HEK293 (cell line): ENCODE data around the gene TNNI3K.

Experiments used
- CTCF ChIA-PET: fragments of 350-600 bp; formaldehyde crosslinking; extraction: SDS; loops from one replicate; lab custom pipeline; 2021; ENCODE audit warnings: antibody characterized with exemption; lab: Yijun Ruan, JAX
- POLR2A ChIA-PET: fragments of 300-600 bp; formaldehyde crosslinking; extraction: SDS; loops from one replicate; lab custom pipeline; 2020; ENCODE audit warnings: antibody characterized with exemption, inconsistent platforms; lab: Yijun Ruan, JAX
- H3K27ac ChIP-seq: fragments of 200-500 bp; sonication (Bioruptor generic); 2 replicates; pipeline ENCODE4 v1.5.1; 2014; ENCODE audit warnings: low read depth, low read length, control low read depth, inconsistent platforms; ENCODE audit errors: extremely low read depth
- H3K36me3 ChIP-seq, 2 experiments: fragments of 200-500 bp in 1 of 2; sonication (Bioruptor generic) in 1 of 2; 1 replicate in 1 of 2; 2 replicates in 1 of 2; pipeline ENCODE4 v1.5.1; 2014 to 2017; ENCODE audit warnings: inconsistent platforms in 2 of 2, low read length in 2 of 2; ENCODE audit not compliant: control insufficient read depth in 2 of 2, insufficient read depth in 1 of 2
- H3K4me1 ChIP-seq: fragments of 200-500 bp; sonication (Bioruptor generic); 2 replicates; pipeline ENCODE4 v1.5.1; 2014; ENCODE audit warnings: mild to moderate bottlenecking, low read length, inconsistent platforms; ENCODE audit not compliant: control insufficient read depth, insufficient read depth
- H3K4me3 ChIP-seq: 2 replicates; pipeline ENCODE4 v1.5.1; 2011; ENCODE audit warnings: low read depth, mild to moderate bottlenecking, control low read depth, low read length, moderate library complexity
- H3K9me3 ChIP-seq: fragments of 200-500 bp; sonication (Bioruptor generic); 2 replicates; pipeline ENCODE4 v1.5.1; 2014; ENCODE audit warnings: low read depth, low read length, inconsistent platforms; ENCODE audit not compliant: control insufficient read depth, insufficient read depth
- EGR2 ChIP-seq: fragments of 450-650 bp; formaldehyde crosslinking; IDR thresholded peaks from 2 replicates; pipeline ENCODE4 v1.5.1; 2016; ENCODE audit warnings: low read depth, missing biosample characterization, missing genetic modification characterization
- GFI1B ChIP-seq: fragments of 450-650 bp; formaldehyde crosslinking; IDR thresholded peaks from 2 replicates; pipeline ENCODE4 v1.5.1; 2016; ENCODE audit warnings: missing biosample characterization, missing genetic modification characterization
- HOXA7 ChIP-seq: sonication (generic); formaldehyde crosslinking; IDR thresholded peaks from 2 replicates; pipeline ENCODE4 v1.8.1; 2022; ENCODE audit warnings: missing genetic modification reagents, borderline replicate concordance
- KLF1 ChIP-seq: fragments of 450-650 bp; formaldehyde crosslinking; IDR thresholded peaks from 2 replicates; pipeline ENCODE4 v1.5.1; 2016; ENCODE audit warnings: missing biosample characterization, missing genetic modification characterization
- PBX3 ChIP-seq: sonication (generic); formaldehyde crosslinking; IDR thresholded peaks from 2 replicates; pipeline ENCODE4 v1.8.1; 2022; ENCODE audit warnings: mild to moderate bottlenecking, moderate library complexity, missing genetic modification reagents
- SCRT2 ChIP-seq: fragments of 450-650 bp; formaldehyde crosslinking; IDR thresholded peaks from 2 replicates; pipeline ENCODE4 v1.5.1; 2016; ENCODE audit warnings: missing biosample characterization, missing genetic modification characterization
- YY2 ChIP-seq: fragments of 450-650 bp; formaldehyde crosslinking; IDR thresholded peaks from 2 replicates; pipeline ENCODE4 v1.5.1; 2016; ENCODE audit warnings: missing biosample characterization, missing genetic modification characterization
- ZBTB48 ChIP-seq: fragments of 450-650 bp; formaldehyde crosslinking; IDR thresholded peaks from 2 replicates; pipeline ENCODE4 v1.5.1; 2016; ENCODE audit warnings: missing biosample characterization, missing genetic modification characterization
- ZBTB6 ChIP-seq: fragments of 450-650 bp; formaldehyde crosslinking; IDR thresholded peaks from 2 replicates; pipeline ENCODE4 v1.5.1; 2017; ENCODE audit warnings: missing biosample characterization, missing genetic modification characterization
- ZFHX2 ChIP-seq: fragments of 450-650 bp; formaldehyde crosslinking; conservative IDR thresholded peaks from 2 replicates; pipeline ENCODE4 v1.5.1; 2016; ENCODE audit warnings: missing biosample characterization, missing genetic modification characterization
- ZNF138 ChIP-seq: fragments of 450-650 bp; formaldehyde crosslinking; IDR thresholded peaks from 2 replicates; pipeline ENCODE4 v1.5.1; 2016; ENCODE audit warnings: missing biosample characterization, missing genetic modification characterization, borderline replicate concordance
- ZNF398 ChIP-seq: fragments of 450-650 bp; formaldehyde crosslinking; IDR thresholded peaks from 2 replicates; pipeline ENCODE4 v1.5.1; 2017; ENCODE audit warnings: missing biosample characterization, missing genetic modification characterization
- ZNF521 ChIP-seq: fragments of 450-650 bp; formaldehyde crosslinking; IDR thresholded peaks from 2 replicates; pipeline ENCODE4 v1.5.1; 2017; ENCODE audit warnings: missing biosample characterization, mild to moderate bottlenecking, missing genetic modification characterization
- ZNF580 ChIP-seq: fragments of 450-650 bp; formaldehyde crosslinking; IDR thresholded peaks from 2 replicates; pipeline ENCODE4 v1.5.1; 2016; ENCODE audit warnings: missing biosample characterization, missing genetic modification characterization
- ZNF600 ChIP-seq: fragments of 450-650 bp; formaldehyde crosslinking; IDR thresholded peaks from 2 replicates; pipeline ENCODE4 v1.5.1; 2016; ENCODE audit warnings: missing biosample characterization, missing genetic modification characterization
- ZNF654 ChIP-seq: fragments of 450-650 bp; formaldehyde crosslinking; IDR thresholded peaks from 2 replicates; pipeline ENCODE4 v1.5.1; 2016; ENCODE audit warnings: low read depth, missing biosample characterization, missing genetic modification characterization
- ZNF707 ChIP-seq: fragments of 450-650 bp; formaldehyde crosslinking; IDR thresholded peaks from 2 replicates; pipeline ENCODE4 v1.5.1; 2016; ENCODE audit warnings: missing biosample characterization, missing genetic modification characterization
- ZSCAN23 ChIP-seq: fragments of 450-650 bp; formaldehyde crosslinking; IDR thresholded peaks from 2 replicates; pipeline ENCODE4 v1.5.1; 2016; ENCODE audit warnings: missing biosample characterization, missing genetic modification characterization
- ZSCAN30 ChIP-seq: fragments of 450-650 bp; IDR thresholded peaks from 2 replicates; pipeline ENCODE4 v1.5.1; 2018; ENCODE audit warnings: missing biosample characterization, mild to moderate bottlenecking, missing genetic modification characterization, moderate library complexity

Gene TNNI3K

GRCh38 chr1:74504125-74504932 lies 269.1 kb downstream of the TNNI3K start:
- Histone ChIP-seq H3K27ac (no peak overlapping the region), H3K4me1 (no peaks in the 10 kb centered on the region), H3K4me3 (no peak overlapping the region)
- POLR2A ChIA-PET: no interaction called here
- CTCF ChIA-PET: interaction anchor here (0.6 to 3.4 kb wide), 13 partner anchors 8 to 659 kb away, joined by 3 to 20 read pairs (median 3); partner anchors contain the start of gene LRRC53
- no peak for TF ChIP-seq ZNF398
- no peak for TF ChIP-seq GFI1B
- TF ChIP-seq ZNF580 (tag by site-specific recombination): no peak
- TF ChIP-seq ZNF654: peak; percentile 42; the same call in 1 of the 2 replicates
- no peak for TF ChIP-seq ZNF707
- TF ChIP-seq SCRT2 (tag by site-specific recombination): no peak
- TF ChIP-seq ZSCAN30: no peak
- TF ChIP-seq ZNF600 (tag by site-specific recombination): 0 out of 2 replicates have a peak, but pooled peaks have one; percentile 18
- TF ChIP-seq, all 188 proteins: peak for 2
- Histone ChIP-seq H3K36me3 (no peaks in the 10 kb centered on the region), H3K9me3 (no peaks in the 10 kb centered on the region)

GRCh38 chr1:74504933-74505512 lies 269.8 kb downstream of the TNNI3K start:
- CTCF ChIA-PET: interaction anchor here (0.7 to 3.4 kb wide), 2 partner anchors 17 to 1566 kb away, joined by 3 to 20 read pairs; no protein-coding TSS in a partner anchor
- Histone ChIP-seq H3K27ac (no peak overlapping the region), H3K36me3 (no peaks in the 10 kb centered on the region), H3K4me1 (no peaks in the 10 kb centered on the region), H3K4me3 (no peak overlapping the region), H3K9me3 (no peaks in the 10 kb centered on the region)
- POLR2A ChIA-PET: no interaction called here
- TF ChIP-seq KLF1 (tag by site-specific recombination): no peak
- TF ChIP-seq ZNF138: no peak
- TF ChIP-seq HOXA7 (CRISPR knock-in tag): no peak
- no peak for TF ChIP-seq YY2 (tag by site-specific recombination)
- no peak for TF ChIP-seq EGR2 (tag by site-specific recombination)
- TF ChIP-seq ZSCAN23 (tag by site-specific recombination): no peak
- no peak for TF ChIP-seq ZBTB6
- TF ChIP-seq ZFHX2 (tag by site-specific recombination): no peak
- no peak for TF ChIP-seq PBX3 (CRISPR knock-in tag)
- no peak for TF ChIP-seq ZBTB48
- TF ChIP-seq ZNF521 (tag by site-specific recombination): no peak
- no peak for TF ChIP-seq ZNF707
